Chondrocyte (in vitro differentiated cells): ENCODE data around the gene SEC16B. TPM values are rescaled to one million over a fixed set of nuclear protein-coding genes. Genes with fewer than 3 reads are reported as not detected.

ENCODE experiments used
- DNase-seq: peaks from one replicate; pipeline ENCODE4 v3.0.0; 2021; ENCODE audit warnings: mixed read lengths, low spot score
- H3K27ac Mint-ChIP-seq: one replicate; pipeline ENCODE4 v1.8.0; 2021; ENCODE audit warnings: mild to moderate bottlenecking, moderate library complexity, mixed read lengths; ENCODE audit not compliant: unreplicated experiment
- H3K27me3 Mint-ChIP-seq: 2 replicates; pipeline ENCODE4 v1.8.0; 2021; ENCODE audit warnings: low read depth, mixed read lengths
- H3K36me3 Mint-ChIP-seq: 2 replicates; pipeline ENCODE4 v1.8.0; 2021; ENCODE audit warnings: low read depth, mixed read lengths
- H3K4me1 Mint-ChIP-seq: 2 replicates; pipeline ENCODE4 v1.8.0; 2021; ENCODE audit warnings: low read depth, mild to moderate bottlenecking, mixed read lengths
- H3K4me3 Mint-ChIP-seq: one replicate; pipeline ENCODE4 v1.8.0; 2021; ENCODE audit warnings: mild to moderate bottlenecking, moderate library complexity, mixed read lengths; ENCODE audit not compliant: unreplicated experiment
- H3K9me3 Mint-ChIP-seq: 2 replicates; pipeline ENCODE4 v1.8.0; 2021; ENCODE audit warnings: low read depth, mixed read lengths
- CTCF ChIP-seq: fragments of 200-600 bp; sonication (generic); IDR thresholded peaks from 2 replicates; pipeline ENCODE4 v1.5.0; 2021; ENCODE audit warnings: antibody characterized with exemption, mild to moderate bottlenecking, moderate library complexity
- total RNA-seq: library from RNA; stranded (reverse); gene quantifications from 3 replicates; pipeline ENCODE4 v1.2.1, GENCODE V29; 2021

The SEC16B gene
- total RNA-seq, 1 donor from 2014 or later = 3.6 TPM

- Mint-ChIP-seq H3K27ac (no peak overlapping the region), H3K27me3 (no peaks in the 10 kb centered on the region), H3K4me3 (no peak overlapping the region), H3K9me3 (no peaks in the 10 kb centered on the region), H3K36me3 (peaks cover 21% of the 10 kb centered on the region), H3K4me1 (no peaks in the 10 kb centered on the region)
- TF ChIP-seq CTCF = no peak
- no peak for DNase-seq
Measured at GRCh38 chr1:177935638-177936415, 34.0 kb downstream of the SEC16B start.

GRCh38 chr1:177934927-177935326 is 34.9 kb downstream of the SEC16B start:
- H3K4me3 Mint-ChIP-seq = no peak overlapping the region
- TF ChIP-seq CTCF = no peak
- no peaks in the 10 kb centered on the region for H3K4me1 Mint-ChIP-seq
- H3K9me3 Mint-ChIP-seq = no peaks in the 10 kb centered on the region
- H3K27me3 Mint-ChIP-seq = no peaks in the 10 kb centered on the region
- no peak overlapping the region for H3K27ac Mint-ChIP-seq
- DNase-seq = no peak
- H3K36me3 Mint-ChIP-seq = peaks cover 24% of the 10 kb centered on the region

GRCh38 chr1:177934461-177934860 is 35.4 kb downstream of the SEC16B start:
- TF ChIP-seq CTCF = no peak
- no peaks in the 10 kb centered on the region for H3K4me1 Mint-ChIP-seq
- H3K4me3 Mint-ChIP-seq = no peak overlapping the region
- H3K27me3 Mint-ChIP-seq = no peaks in the 10 kb centered on the region
- H3K9me3 Mint-ChIP-seq = no peaks in the 10 kb centered on the region
- H3K36me3 Mint-ChIP-seq = peaks cover 26% of the 10 kb centered on the region
- H3K27ac Mint-ChIP-seq = no peak overlapping the region
- no peak for DNase-seq

- Mint-ChIP-seq H3K27me3 (no peaks in the 10 kb centered on the region), H3K4me1 (no peaks in the 10 kb centered on the region), H3K9me3 (no peaks in the 10 kb centered on the region), H3K4me3 (no peak overlapping the region), H3K27ac (no peak overlapping the region), H3K36me3 (peaks cover 27% of the 10 kb centered on the region)
- no peak for TF ChIP-seq CTCF
- no peak for DNase-seq
Measured at GRCh38 chr1:177933881-177934280, 36.0 kb downstream of the SEC16B start.

- Mint-ChIP-seq H3K36me3 (peaks cover 27% of the 10 kb centered on the region), H3K27ac (no peak overlapping the region), H3K4me3 (no peak overlapping the region), H3K4me1 (peaks cover 4% of the 10 kb centered on the region), H3K9me3 (no peaks in the 10 kb centered on the region), H3K27me3 (no peaks in the 10 kb centered on the region)
- DNase-seq = no peak
- TF ChIP-seq CTCF = no peak
Measured at GRCh38 chr1:177932123-177932522, 37.7 kb downstream of the SEC16B start.
